ENCODE data around the gene CYP11A1.

Gene CYP11A1

GRCh38 chr15:74399100-74399499 is 31.7 kb upstream of the CYP11A1 start:
- Histone ChIP-seq H3K9me3 (ENCODE audit: low read depth, low read length) (no peaks in the 10 kb centered on the region), H3K4me3 (no peak overlapping the region), H3K9ac (ENCODE audit: insufficient read length) (no peak overlapping the region), H3K27ac (no peak overlapping the region), H3K36me3 (ENCODE audit: insufficient read depth, low read length) (no peaks in the 10 kb centered on the region)
- no peak for DNase-seq (ENCODE audit: low read depth, low spot score)
- TF ChIP-seq POLR2AphosphoS5 (IDR thresholded peaks at IDR 0.05; ENCODE audit: borderline replicate concordance, low read depth, low read length) (no peak), FOXP2 (optimal IDR thresholded peaks at IDR 0.05; ENCODE audit: control extremely low read depth, extremely low read length, insufficient read depth) (no peak), EZH2 (IDR thresholded peaks at IDR 0.05) (no peak)

DNA sequence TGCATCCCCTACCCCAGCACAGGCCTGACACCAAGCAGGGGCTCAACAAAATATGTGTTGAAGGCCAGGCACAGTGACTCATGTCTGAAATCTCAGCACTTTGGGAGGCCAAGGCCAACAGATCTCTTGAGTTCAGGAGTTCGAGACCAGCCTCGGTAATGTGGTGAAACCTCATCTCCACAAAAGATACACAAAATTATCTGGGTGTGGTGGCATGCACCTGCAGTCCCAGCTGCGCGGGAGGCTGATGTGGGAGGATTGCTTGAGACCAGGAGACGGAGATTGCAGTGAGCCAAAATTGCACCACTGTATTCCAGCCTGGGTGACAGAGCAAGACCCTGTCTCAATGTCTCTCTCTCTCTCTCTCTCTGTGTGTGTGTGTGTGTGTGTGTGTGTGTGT is 30.7 kb upstream of the CYP11A1 start:
- TF ChIP-seq EZH2 (IDR thresholded peaks at IDR 0.05): no peak
- TF ChIP-seq FOXP2 (optimal IDR thresholded peaks at IDR 0.05; ENCODE audit: control extremely low read depth, extremely low read length, insufficient read depth): no peak
- TF ChIP-seq POLR2AphosphoS5 (IDR thresholded peaks at IDR 0.05; ENCODE audit: borderline replicate concordance, low read depth, low read length): no peak
- Histone ChIP-seq H3K36me3 (ENCODE audit: insufficient read depth, low read length) (no peaks in the 10 kb centered on the region), H3K4me3 (no peak overlapping the region), H3K9me3 (ENCODE audit: low read depth, low read length) (no peaks in the 10 kb centered on the region), H3K27ac (no peak overlapping the region), H3K9ac (ENCODE audit: insufficient read length) (no peak overlapping the region)
- DNase-seq (ENCODE audit: low read depth, low spot score): no peak

GRCh38 chr15:74397239-74398068 is 30.0 kb upstream of the CYP11A1 start:
- TF ChIP-seq POLR2AphosphoS5 (IDR thresholded peaks at IDR 0.05; ENCODE audit: borderline replicate concordance, low read depth, low read length): no peak
- TF ChIP-seq EZH2 (IDR thresholded peaks at IDR 0.05): no peak
- no peak for TF ChIP-seq FOXP2 (optimal IDR thresholded peaks at IDR 0.05; ENCODE audit: control extremely low read depth, extremely low read length, insufficient read depth)
- Histone ChIP-seq H3K9ac (ENCODE audit: insufficient read length) (no peak overlapping the region), H3K27ac (no peak overlapping the region), H3K9me3 (ENCODE audit: low read depth, low read length) (no peaks in the 10 kb centered on the region), H3K36me3 (ENCODE audit: insufficient read depth, low read length) (no peaks in the 10 kb centered on the region), H3K4me3 (no peak overlapping the region)
- DNase-seq (ENCODE audit: low read depth, low spot score): no peak

GRCh38 chr15:74396445-74397238 is 29.2 kb upstream of the CYP11A1 start:
- Histone ChIP-seq H3K9ac (ENCODE audit: insufficient read length) (no peak overlapping the region), H3K36me3 (ENCODE audit: insufficient read depth, low read length) (no peaks in the 10 kb centered on the region), H3K4me3 (no peak overlapping the region), H3K9me3 (ENCODE audit: low read depth, low read length) (no peaks in the 10 kb centered on the region), H3K27ac (no peak overlapping the region)
- TF ChIP-seq EZH2 (IDR thresholded peaks at IDR 0.05) (no peak), FOXP2 (optimal IDR thresholded peaks at IDR 0.05; ENCODE audit: control extremely low read depth, extremely low read length, insufficient read depth) (no peak), POLR2AphosphoS5 (IDR thresholded peaks at IDR 0.05; ENCODE audit: borderline replicate concordance, low read depth, low read length) (no peak)
- DNase-seq (ENCODE audit: low read depth, low spot score): no peak

- TF ChIP-seq EZH2 (IDR thresholded peaks at IDR 0.05) (no peak), POLR2AphosphoS5 (IDR thresholded peaks at IDR 0.05; ENCODE audit: borderline replicate concordance, low read depth, low read length) (no peak), FOXP2 (optimal IDR thresholded peaks at IDR 0.05; ENCODE audit: control extremely low read depth, extremely low read length, insufficient read depth) (no peak)
- no peaks in the 10 kb centered on the region for H3K36me3 ChIP-seq (ENCODE audit: insufficient read depth, low read length)
- no peak overlapping the region for H3K4me3 ChIP-seq
- DNase-seq (ENCODE audit: low read depth, low spot score): no peak
- H3K9me3 ChIP-seq (ENCODE audit: low read depth, low read length): no peaks in the 10 kb centered on the region
- no peak overlapping the region for H3K27ac ChIP-seq
- no peak overlapping the region for H3K9ac ChIP-seq (ENCODE audit: insufficient read length)
Observed at GRCh38 chr15:74396146-74396438, 28.6 kb upstream of the CYP11A1 start.

DNA sequence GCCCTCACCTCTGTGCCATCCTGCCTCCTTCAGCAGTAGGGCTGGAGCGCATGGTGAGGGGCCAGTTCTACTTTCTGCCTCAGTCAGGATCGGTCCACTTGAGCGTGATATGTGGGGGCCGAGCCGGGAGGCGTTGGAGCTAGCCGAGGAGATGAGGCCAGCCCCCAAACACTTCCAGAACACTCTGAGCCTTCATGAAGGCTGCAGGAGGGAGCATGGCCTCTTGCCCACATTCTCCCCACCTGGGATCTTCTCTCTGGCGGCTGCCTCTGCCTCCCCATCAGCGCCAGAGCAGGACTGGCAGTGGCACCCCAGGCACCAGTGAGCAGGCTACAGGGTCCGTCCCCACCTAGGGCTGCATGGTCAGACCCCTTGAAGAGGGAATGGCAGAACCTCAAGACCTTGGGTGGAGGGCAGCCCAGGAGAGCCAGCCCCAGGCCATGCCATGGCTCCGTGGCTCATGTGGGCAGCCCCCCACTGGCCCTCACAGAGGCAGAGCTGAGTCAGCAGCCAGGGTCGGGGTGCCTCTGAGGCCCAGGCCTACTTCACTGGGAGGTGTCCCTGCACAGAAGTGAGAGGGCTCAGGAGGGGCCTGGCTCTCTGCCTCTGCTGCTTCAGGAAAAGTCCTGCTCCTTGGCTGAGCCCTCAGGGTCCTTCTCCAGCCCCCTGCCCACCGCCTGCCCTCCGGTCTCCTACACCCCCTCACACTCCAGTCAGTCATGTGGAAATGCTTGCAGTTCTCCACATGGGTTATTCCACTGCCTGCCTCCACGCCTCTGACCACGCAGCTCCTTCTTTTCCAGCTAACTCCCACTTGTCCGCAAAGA is 28.1 kb upstream of the CYP11A1 start:
- TF ChIP-seq FOXP2 (optimal IDR thresholded peaks at IDR 0.05; ENCODE audit: control extremely low read depth, extremely low read length, insufficient read depth): no peak
- H3K9ac ChIP-seq (ENCODE audit: insufficient read length): no peak overlapping the region

GRCh38 chr15:74394090-74394846 is 26.8 kb upstream of the CYP11A1 start:
- Histone ChIP-seq H3K36me3 (ENCODE audit: insufficient read depth, low read length) (no peaks in the 10 kb centered on the region), H3K4me3 (no peak overlapping the region), H3K27ac (no peak overlapping the region), H3K9ac (ENCODE audit: insufficient read length) (no peak overlapping the region), H3K9me3 (ENCODE audit: low read depth, low read length) (no peaks in the 10 kb centered on the region)
- no peak for DNase-seq (ENCODE audit: low read depth, low spot score)
- TF ChIP-seq FOXP2 (optimal IDR thresholded peaks at IDR 0.05; ENCODE audit: control extremely low read depth, extremely low read length, insufficient read depth) (no peak), EZH2 (IDR thresholded peaks at IDR 0.05) (no peak)

More for the DNA sequence above, 28.1 kb upstream of the CYP11A1 start:
- no peak overlapping the region for H3K27ac ChIP-seq
- H3K36me3 ChIP-seq (ENCODE audit: insufficient read depth, low read length): no peaks in the 10 kb centered on the region
- H3K9me3 ChIP-seq (ENCODE audit: low read depth, low read length): no peaks in the 10 kb centered on the region
- DNase-seq (ENCODE audit: low read depth, low spot score): no peak
- H3K4me3 ChIP-seq: no peak overlapping the region

Data from SK-N-MC (cell line).